ENCODE results near the gene TJP3. TPM values are rescaled to one million over a fixed set of nuclear protein-coding genes. Genes with fewer than 3 reads are reported as not detected.

TJP3 gene
- total RNA-seq, 1 experiment from 2014 or later, result 1.6 TPM

- DNase-seq (ENCODE audit: unreplicated experiment), result no peak
- no peaks in the 10 kb centered on the region for H3K9me3 Mint-ChIP-seq (ENCODE audit: unreplicated experiment)
- H3K27me3 Mint-ChIP-seq (ENCODE audit: insufficient read depth, unreplicated experiment), result no peaks in the 10 kb centered on the region
- H3K36me3 Mint-ChIP-seq (ENCODE audit: insufficient read depth, unreplicated experiment), result peaks cover 7% of the 10 kb centered on the region
- ChIA-PET POLR2A (no interaction called here), CTCF (interaction anchor here (0.5 to 0.6 kb wide), 2 partner anchors 37 to 1722 kb away, joined by 3 to 4 read pairs; no protein-coding TSS in a partner anchor)
- BruUV-seq (replicated peaks), result no TSS peak
- H3K4me1 Mint-ChIP-seq (ENCODE audit: insufficient read depth, unreplicated experiment), result peaks cover 6% of the 10 kb centered on the region
- intact Hi-C loops (cut with micrococcal nuclease), result no loop called here
- no peak overlapping the region for H3K4me3 Mint-ChIP-seq (ENCODE audit: unreplicated experiment)
- no peak overlapping the region for H3K27ac Mint-ChIP-seq (ENCODE audit: low read depth, unreplicated experiment)
- no peak for TF ChIP-seq CTCF (IDR thresholded peaks at IDR 0.05; ENCODE audit: unreplicated experiment)
Measured at GRCh38 chr19:3687774-3688706, 20.1 kb upstream of the TJP3 start.

- Mint-ChIP-seq H3K4me3 (ENCODE audit: unreplicated experiment) (no peak overlapping the region), H3K4me1 (ENCODE audit: insufficient read depth, unreplicated experiment) (peaks cover 6% of the 10 kb centered on the region), H3K36me3 (ENCODE audit: insufficient read depth, unreplicated experiment) (peaks cover 9% of the 10 kb centered on the region), H3K27me3 (ENCODE audit: insufficient read depth, unreplicated experiment) (no peaks in the 10 kb centered on the region), H3K9me3 (ENCODE audit: unreplicated experiment) (no peaks in the 10 kb centered on the region), H3K27ac (ENCODE audit: low read depth, unreplicated experiment) (no peak overlapping the region)
- CTCF ChIA-PET, result interaction anchor here (0.7 to 1.2 kb wide), 4 partner anchors 9 to 70 kb away, joined by 3 to 4 read pairs (median 4); no protein-coding TSS in a partner anchor
- DNase-seq (ENCODE audit: unreplicated experiment), result no peak
- POLR2A ChIA-PET, result no interaction called here
- no TSS peak for BruUV-seq (replicated peaks)
- intact Hi-C loops (cut with micrococcal nuclease), result no loop called here
- TF ChIP-seq CTCF (IDR thresholded peaks at IDR 0.05; ENCODE audit: unreplicated experiment), result no peak
Measured at GRCh38 chr19:3690551-3691371, 17.4 kb upstream of the TJP3 start.

GRCh38 chr19:3691372-3691716, 16.8 kb upstream of the TJP3 start:
- H3K27me3 Mint-ChIP-seq (ENCODE audit: insufficient read depth, unreplicated experiment), result no peaks in the 10 kb centered on the region
- peaks cover 13% of the 10 kb centered on the region for H3K36me3 Mint-ChIP-seq (ENCODE audit: insufficient read depth, unreplicated experiment)
- intact Hi-C loops (cut with micrococcal nuclease), result no loop called here
- H3K4me3 Mint-ChIP-seq (ENCODE audit: unreplicated experiment), result no peak overlapping the region
- no peaks in the 10 kb centered on the region for H3K9me3 Mint-ChIP-seq (ENCODE audit: unreplicated experiment)
- no TSS peak for BruUV-seq (replicated peaks)
- no peak overlapping the region for H3K27ac Mint-ChIP-seq (ENCODE audit: low read depth, unreplicated experiment)
- ChIA-PET POLR2A (no interaction called here), CTCF (interaction anchor here (0.6 to 1.2 kb wide), 6 partner anchors 8 to 293 kb away, joined by 3 to 4 read pairs (median 3); no protein-coding TSS in a partner anchor)
- peaks cover 6% of the 10 kb centered on the region for H3K4me1 Mint-ChIP-seq (ENCODE audit: insufficient read depth, unreplicated experiment)
- TF ChIP-seq CTCF (IDR thresholded peaks at IDR 0.05; ENCODE audit: unreplicated experiment), result no peak
- DNase-seq (ENCODE audit: unreplicated experiment), result no peak

- intact Hi-C loops (cut with micrococcal nuclease), result no loop called here
- Mint-ChIP-seq H3K9me3 (ENCODE audit: unreplicated experiment) (no peaks in the 10 kb centered on the region), H3K27me3 (ENCODE audit: insufficient read depth, unreplicated experiment) (no peaks in the 10 kb centered on the region), H3K36me3 (ENCODE audit: insufficient read depth, unreplicated experiment) (peaks cover 13% of the 10 kb centered on the region), H3K4me1 (ENCODE audit: insufficient read depth, unreplicated experiment) (peaks cover 6% of the 10 kb centered on the region), H3K27ac (ENCODE audit: low read depth, unreplicated experiment) (no peak overlapping the region), H3K4me3 (ENCODE audit: unreplicated experiment) (no peak overlapping the region)
- CTCF ChIA-PET, result interaction anchor here (0.6 to 0.9 kb wide), 4 partner anchors 15 to 293 kb away, joined by 3 read pairs; no protein-coding TSS in a partner anchor
- no peak for TF ChIP-seq CTCF (IDR thresholded peaks at IDR 0.05; ENCODE audit: unreplicated experiment)
- POLR2A ChIA-PET, result interaction anchor here (1.0 kb wide), 1 partner anchor 17 kb away, joined by 3 read pairs; the partner anchor contains the start of gene TJP3
- no TSS peak for BruUV-seq (replicated peaks)
- no peak for DNase-seq (ENCODE audit: unreplicated experiment)
Measured at GRCh38 chr19:3691726-3692125, 16.5 kb upstream of the TJP3 start.
